Panc1 (cell line): ENCODE data around the gene LAMTOR1. TPM values are rescaled to one million over a fixed set of nuclear protein-coding genes. Genes with fewer than 3 reads are reported as not detected.

Source experiments
- ATAC-seq: fragments of 200-7000 bp; cut with Tn5 transposase; 2 replicates; pipeline ENCODE4 v1.9.1; 2020; ENCODE audit warnings: mild to moderate bottlenecking, moderate library complexity
- BruUV-seq: library from RNA; stranded (reverse); fragments of 400-500 nt; replicated peaks from 2 replicates; lab custom pipeline; 2021; lab: Mats Ljungman, UMichigan
- CTCF ChIA-PET: fragments of 300-600 bp; sonication (Branson Sonifier 250); formaldehyde crosslinking; loops from one replicate; lab custom pipeline; 2022; ENCODE audit warnings: antibody characterized with exemption; lab: Charles Lee
- POLR2A ChIA-PET: fragments of 300-600 bp; sonication (Branson Sonifier 250); formaldehyde crosslinking; loops from one replicate; lab custom pipeline; 2022; ENCODE audit warnings: antibody characterized with exemption; lab: Charles Lee
- DNase-seq: peaks from one replicate; pipeline ENCODE4 v3.0.0-alpha.2; 2010; ENCODE audit warnings: low read depth, low spot score
- H3K27ac ChIP-seq: 2 replicates; pipeline ENCODE4 v1.5.1; 2011; ENCODE audit warnings: mild to moderate bottlenecking, low read length, inconsistent platforms
- H3K27me3 ChIP-seq: fragments of 200-500 bp; sonication (Bioruptor generic); 2 replicates; pipeline ENCODE4 v1.6.0; 2014; ENCODE audit warnings: low read length, inconsistent platforms; ENCODE audit not compliant: control insufficient read depth, insufficient read depth
- H3K36me3 ChIP-seq: fragments of 200-500 bp; sonication (Bioruptor generic); 2 replicates; pipeline ENCODE4 v1.5.1; 2014; ENCODE audit warnings: inconsistent platforms, mild to moderate bottlenecking, low read length, moderate library complexity; ENCODE audit not compliant: control insufficient read depth, insufficient read depth
- H3K4me1 ChIP-seq: 2 replicates; pipeline ENCODE4 v1.5.1; 2011; ENCODE audit warnings: inconsistent platforms, mild to moderate bottlenecking, low read length, moderate library complexity; ENCODE audit not compliant: control insufficient read depth, insufficient read depth
- H3K4me3 ChIP-seq, 2 experiments: 2 replicates each; pipeline ENCODE4 v1.5.1; 2011 to 2012; ENCODE audit warnings: low read depth in 2 of 2, low read length in 2 of 2, mild to moderate bottlenecking in 2 of 2, inconsistent platforms in 1 of 2, moderate library complexity in 1 of 2
- H3K9me3 ChIP-seq: fragments of 200-500 bp; sonication (Bioruptor generic); 2 replicates; pipeline ENCODE4 v1.5.1; 2014; ENCODE audit warnings: low read depth, mild to moderate bottlenecking, inconsistent platforms, low read length, moderate library complexity; ENCODE audit not compliant: control insufficient read depth, insufficient read depth
- POLR2AphosphoS5 ChIP-seq: IDR thresholded peaks from 2 replicates; pipeline ENCODE4 v1.6.1; 2012; ENCODE audit warnings: mild to moderate bottlenecking, low read depth, low read length, moderate library complexity
- SIN3A ChIP-seq: IDR thresholded peaks from 2 replicates; pipeline ENCODE4 v1.6.1; 2012; ENCODE audit warnings: low read depth, mild to moderate bottlenecking, low read length, moderate library complexity, borderline replicate concordance; ENCODE audit not compliant: insufficient read depth
- TCF7L2 ChIP-seq: IDR thresholded peaks from 2 replicates; pipeline ENCODE4 v1.6.1; 2011; ENCODE audit warnings: mild to moderate bottlenecking, low read depth, low read length, inconsistent platforms
- in situ Hi-C: cut with HindIII; loops from 2 replicates; pipeline ENCODE4 v1.10.0; 2016; ENCODE audit warnings: low sequenced_read_pairs, low pct_unique_long_range_greater_than_20kb
- intact Hi-C: fragments of 100-400 bp; cut with micrococcal nuclease; formaldehyde crosslinking; loops from one replicate; pipeline ENCODE4 v1.10.0; 2022; ENCODE audit not compliant: unreplicated experiment
- total RNA-seq: library from RNA; stranded (reverse); gene quantifications from one replicate; pipeline ENCODE4 v1.2.1, GENCODE V29; 2021; ENCODE audit not compliant: unreplicated experiment
- TF ChIP-seq, protein P1 (sequence below), 2 experiments: IDR thresholded peaks; 2 replicates each; pipeline ENCODE4 v1.6.1; 2011 to 2012; ENCODE audit warnings: low read depth in 2 of 2, control low read depth in 1 of 2, low read length in 1 of 2, mild to moderate bottlenecking in 1 of 2, moderate library complexity in 1 of 2; ENCODE audit not compliant: insufficient read depth in 1 of 2
- TF ChIP-seq, protein P2 (sequence below): fragments of 450-650 bp; IDR thresholded peaks from 2 replicates; pipeline ENCODE4 v1.5.1; 2017; ENCODE audit warnings: mild to moderate bottlenecking

LAMTOR1 gene
- total RNA-seq, 1 experiment from 2014 or later = 126 TPM

DNA sequence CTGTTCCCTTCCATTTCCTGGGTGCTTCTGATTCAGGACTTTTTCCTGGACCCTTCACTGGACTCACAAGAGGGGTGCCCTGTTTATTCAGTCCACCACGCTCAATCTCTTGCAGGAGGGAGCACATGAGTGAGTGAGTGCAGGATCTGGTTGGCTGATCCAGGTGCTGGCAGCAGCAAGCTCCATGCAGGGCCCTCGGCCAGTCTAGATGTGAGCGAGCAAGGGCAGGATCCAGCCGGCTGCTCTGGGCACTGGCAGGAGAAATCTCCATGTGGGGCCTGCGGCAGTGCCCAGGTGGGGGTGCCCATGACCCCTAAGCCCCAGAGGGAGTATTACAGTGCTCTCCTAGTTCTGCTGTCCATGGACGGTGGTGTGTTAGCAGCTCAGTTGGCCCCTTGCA is 20.9 kb upstream of the LAMTOR1 start:
- H3K36me3 ChIP-seq = no peaks in the 10 kb centered on the region
- H3K27me3 ChIP-seq = peaks cover 6% of the 10 kb centered on the region; the same call in 1 of the 2 replicates
- 0 out of 2 replicates have a peak, but pooled peaks cover 7% of the 10 kb centered on the region for H3K9me3 ChIP-seq
- POLR2A ChIA-PET = no interaction called here
- intact Hi-C loops (no loop called here), in situ Hi-C loops (loop anchor here (10.0 kb wide), 1 partner anchor 531 kb away; no protein-coding TSS in a partner anchor)
- TF ChIP-seq POLR2AphosphoS5 (no peak), SIN3A (no peak), TCF7L2 (no peak)
- TF ChIP-seq, protein P1, sequence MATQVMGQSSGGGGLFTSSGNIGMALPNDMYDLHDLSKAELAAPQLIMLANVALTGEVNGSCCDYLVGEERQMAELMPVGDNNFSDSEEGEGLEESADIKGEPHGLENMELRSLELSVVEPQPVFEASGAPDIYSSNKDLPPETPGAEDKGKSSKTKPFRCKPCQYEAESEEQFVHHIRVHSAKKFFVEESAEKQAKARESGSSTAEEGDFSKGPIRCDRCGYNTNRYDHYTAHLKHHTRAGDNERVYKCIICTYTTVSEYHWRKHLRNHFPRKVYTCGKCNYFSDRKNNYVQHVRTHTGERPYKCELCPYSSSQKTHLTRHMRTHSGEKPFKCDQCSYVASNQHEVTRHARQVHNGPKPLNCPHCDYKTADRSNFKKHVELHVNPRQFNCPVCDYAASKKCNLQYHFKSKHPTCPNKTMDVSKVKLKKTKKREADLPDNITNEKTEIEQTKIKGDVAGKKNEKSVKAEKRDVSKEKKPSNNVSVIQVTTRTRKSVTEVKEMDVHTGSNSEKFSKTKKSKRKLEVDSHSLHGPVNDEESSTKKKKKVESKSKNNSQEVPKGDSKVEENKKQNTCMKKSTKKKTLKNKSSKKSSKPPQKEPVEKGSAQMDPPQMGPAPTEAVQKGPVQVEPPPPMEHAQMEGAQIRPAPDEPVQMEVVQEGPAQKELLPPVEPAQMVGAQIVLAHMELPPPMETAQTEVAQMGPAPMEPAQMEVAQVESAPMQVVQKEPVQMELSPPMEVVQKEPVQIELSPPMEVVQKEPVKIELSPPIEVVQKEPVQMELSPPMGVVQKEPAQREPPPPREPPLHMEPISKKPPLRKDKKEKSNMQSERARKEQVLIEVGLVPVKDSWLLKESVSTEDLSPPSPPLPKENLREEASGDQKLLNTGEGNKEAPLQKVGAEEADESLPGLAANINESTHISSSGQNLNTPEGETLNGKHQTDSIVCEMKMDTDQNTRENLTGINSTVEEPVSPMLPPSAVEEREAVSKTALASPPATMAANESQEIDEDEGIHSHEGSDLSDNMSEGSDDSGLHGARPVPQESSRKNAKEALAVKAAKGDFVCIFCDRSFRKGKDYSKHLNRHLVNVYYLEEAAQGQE (IDR thresholded peaks at IDR 0.05; ENCODE audit: insufficient read depth in 1 of 2, low read depth in 2 of 2, low read length in 1 of 2) = no peak
- TF ChIP-seq, protein P2, sequence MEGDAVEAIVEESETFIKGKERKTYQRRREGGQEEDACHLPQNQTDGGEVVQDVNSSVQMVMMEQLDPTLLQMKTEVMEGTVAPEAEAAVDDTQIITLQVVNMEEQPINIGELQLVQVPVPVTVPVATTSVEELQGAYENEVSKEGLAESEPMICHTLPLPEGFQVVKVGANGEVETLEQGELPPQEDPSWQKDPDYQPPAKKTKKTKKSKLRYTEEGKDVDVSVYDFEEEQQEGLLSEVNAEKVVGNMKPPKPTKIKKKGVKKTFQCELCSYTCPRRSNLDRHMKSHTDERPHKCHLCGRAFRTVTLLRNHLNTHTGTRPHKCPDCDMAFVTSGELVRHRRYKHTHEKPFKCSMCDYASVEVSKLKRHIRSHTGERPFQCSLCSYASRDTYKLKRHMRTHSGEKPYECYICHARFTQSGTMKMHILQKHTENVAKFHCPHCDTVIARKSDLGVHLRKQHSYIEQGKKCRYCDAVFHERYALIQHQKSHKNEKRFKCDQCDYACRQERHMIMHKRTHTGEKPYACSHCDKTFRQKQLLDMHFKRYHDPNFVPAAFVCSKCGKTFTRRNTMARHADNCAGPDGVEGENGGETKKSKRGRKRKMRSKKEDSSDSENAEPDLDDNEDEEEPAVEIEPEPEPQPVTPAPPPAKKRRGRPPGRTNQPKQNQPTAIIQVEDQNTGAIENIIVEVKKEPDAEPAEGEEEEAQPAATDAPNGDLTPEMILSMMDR = no peak
- H3K4me3 ChIP-seq = no peak overlapping the region
- DNase-seq = no peak
- no peak for ATAC-seq
- H3K27ac ChIP-seq = no peak overlapping the region
- H3K4me1 ChIP-seq = no peaks in the 10 kb centered on the region
- CTCF ChIA-PET = no interaction called here
- no TSS peak for BruUV-seq

DNA sequence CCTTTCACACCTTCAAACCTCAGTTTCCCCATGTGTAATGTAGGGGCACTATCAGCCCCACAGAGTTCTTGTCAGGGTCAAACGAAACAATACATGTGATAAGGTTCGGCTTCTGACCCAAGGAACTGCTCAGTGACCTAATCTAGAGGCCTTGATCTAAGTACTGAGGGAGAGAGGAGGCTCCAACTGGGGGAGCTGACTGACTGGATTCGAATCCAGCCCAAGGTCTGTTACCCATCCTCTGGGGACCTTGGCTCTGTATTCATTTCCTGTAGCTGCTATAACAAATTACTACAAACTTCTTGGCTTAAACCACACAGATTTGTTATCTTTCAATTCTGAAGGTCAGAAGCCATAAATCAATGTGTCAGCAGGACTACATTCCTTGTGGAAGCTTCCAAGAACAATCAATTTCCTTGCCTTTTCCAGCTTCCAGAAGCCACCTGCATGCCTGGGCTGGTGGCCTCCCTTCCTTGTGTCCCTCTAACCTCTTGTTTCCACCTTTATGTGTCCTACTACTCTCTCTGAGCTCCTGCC is 20.1 kb upstream of the LAMTOR1 start:
- H3K27ac ChIP-seq = no peak overlapping the region
- in situ Hi-C loops (loop anchor here (10.0 kb wide), 1 partner anchor 532 kb away; no protein-coding TSS in a partner anchor), intact Hi-C loops (no loop called here)
- no TSS peak for BruUV-seq
- H3K4me3 ChIP-seq = no peak overlapping the region
- no peaks in the 10 kb centered on the region for H3K36me3 ChIP-seq
- POLR2A ChIA-PET = no interaction called here
- peaks cover 3% of the 10 kb centered on the region; the same call in 1 of the 2 replicates for H3K27me3 ChIP-seq
- CTCF ChIA-PET = interaction anchor here (0.5 kb wide), 1 partner anchor 17 kb away, joined by 6 read pairs; no protein-coding TSS in a partner anchor
- H3K4me1 ChIP-seq = no peaks in the 10 kb centered on the region
- no peak for ATAC-seq
- no peak for TF ChIP-seq TCF7L2
- TF ChIP-seq, protein P2 = no peak
- H3K9me3 ChIP-seq = 0 out of 2 replicates have a peak, but pooled peaks cover 7% of the 10 kb centered on the region
- no peak for DNase-seq
